Loucy (cell line): Measurements from ENCODE around the gene PLXNA4.

Source experiments
- H2AFZ ChIP-seq: fragments of 200-600 bp; sonication (generic); 2 replicates; pipeline ENCODE4 v1.6.0; 2016; ENCODE audit warnings: antibody characterized with exemption, mild to moderate bottlenecking, low read length, moderate library complexity
- H3F3A ChIP-seq: fragments of 200-600 bp; 2 replicates; pipeline ENCODE4 v1.6.0; 2016; ENCODE audit warnings: antibody characterized with exemption, low read depth, mild to moderate bottlenecking
- H3K27me3 ChIP-seq: fragments of 200-600 bp; sonication (generic); 2 replicates; pipeline ENCODE4 v1.6.1; 2014; ENCODE audit warnings: low read length, mild to moderate bottlenecking; ENCODE audit not compliant: insufficient read depth, poor library complexity, severe bottlenecking
- H3K36me3 ChIP-seq: fragments of 200-600 bp; sonication (generic); 2 replicates; pipeline ENCODE4 v1.6.1; 2016; ENCODE audit warnings: low read length; ENCODE audit not compliant: insufficient read depth
- H3K4me1 ChIP-seq: fragments of 200-600 bp; sonication (generic); 2 replicates; pipeline ENCODE4 v1.5.1; 2014; ENCODE audit warnings: low read length, mild to moderate bottlenecking; ENCODE audit not compliant: insufficient read depth, poor library complexity, severe bottlenecking
- H3K4me2 ChIP-seq: fragments of 200-600 bp; sonication (generic); 2 replicates; pipeline ENCODE4 v1.6.0; 2014; ENCODE audit warnings: antibody characterized with exemption, low read length, low read depth, mild to moderate bottlenecking; ENCODE audit not compliant: poor library complexity, severe bottlenecking
- H3K4me3 ChIP-seq: fragments of 200-600 bp; sonication (generic); 2 replicates; pipeline ENCODE4 v1.5.1; 2014; ENCODE audit warnings: low read length, mild to moderate bottlenecking, mixed read lengths; ENCODE audit not compliant: poor library complexity, severe bottlenecking
- H3K79me2 ChIP-seq: fragments of 200-600 bp; sonication (generic); 2 replicates; pipeline ENCODE4 v1.6.1; 2014; ENCODE audit warnings: low read length; ENCODE audit not compliant: insufficient read depth
- H3K9ac ChIP-seq: fragments of 200-600 bp; sonication (generic); 2 replicates; pipeline ENCODE4 v1.6.0; 2014; ENCODE audit warnings: mild to moderate bottlenecking, low read depth, low read length, moderate library complexity; ENCODE audit not compliant: poor library complexity, severe bottlenecking
- H3K9me2 ChIP-seq: fragments of 200-600 bp; sonication (generic); replicated peaks from 2 replicates; pipeline ENCODE4 v1.6.1; 2016; ENCODE audit warnings: low read depth, low read length, mixed read lengths
- H3K9me3 ChIP-seq: fragments of 200-600 bp; sonication (generic); 2 replicates; pipeline ENCODE4 v1.6.1; 2014; ENCODE audit warnings: mild to moderate bottlenecking, antibody characterized with exemption, low read length, low read depth; ENCODE audit not compliant: insufficient read depth
- H4K20me1 ChIP-seq: fragments of 200-600 bp; sonication (generic); 2 replicates; pipeline ENCODE4 v1.6.0; 2014; ENCODE audit warnings: antibody characterized with exemption, low read length, mild to moderate bottlenecking; ENCODE audit not compliant: insufficient read depth, poor library complexity, severe bottlenecking
- CTCF ChIP-seq: fragments of 200-600 bp; sonication (generic); conservative IDR thresholded peaks from 2 replicates; pipeline ENCODE4 v1.5.1; 2014; ENCODE audit warnings: mild to moderate bottlenecking, antibody characterized with exemption, low read length
- EZH2phosphoT487 ChIP-seq: fragments of 200-600 bp; IDR thresholded peaks from 2 replicates; pipeline ENCODE4 v1.6.1; 2018; ENCODE audit warnings: antibody characterized with exemption, mild to moderate bottlenecking, moderate library complexity, borderline replicate concordance

PLXNA4 gene

GRCh38 chr7:132471515-132471914 lies 104.8 kb downstream of the PLXNA4 start:
- TF ChIP-seq CTCF = no peak
- no peak for TF ChIP-seq EZH2phosphoT487
- no peak overlapping the region for H3K4me2 ChIP-seq
- no peaks in the 10 kb centered on the region for H4K20me1 ChIP-seq
- no peaks in the 10 kb centered on the region for H3K4me1 ChIP-seq
- no peaks in the 10 kb centered on the region for H3K9me2 ChIP-seq
- H3K79me2 ChIP-seq = no peaks in the 10 kb centered on the region
- no peak overlapping the region for H3K9ac ChIP-seq
- H3K4me3 ChIP-seq = no peak overlapping the region
- no peaks in the 10 kb centered on the region for H3K27me3 ChIP-seq
- no peaks in the 10 kb centered on the region for H3K36me3 ChIP-seq
- H2AFZ ChIP-seq = no peak overlapping the region
- no peaks in the 10 kb centered on the region for H3F3A ChIP-seq
- H3K9me3 ChIP-seq = no peaks in the 10 kb centered on the region

DNA sequence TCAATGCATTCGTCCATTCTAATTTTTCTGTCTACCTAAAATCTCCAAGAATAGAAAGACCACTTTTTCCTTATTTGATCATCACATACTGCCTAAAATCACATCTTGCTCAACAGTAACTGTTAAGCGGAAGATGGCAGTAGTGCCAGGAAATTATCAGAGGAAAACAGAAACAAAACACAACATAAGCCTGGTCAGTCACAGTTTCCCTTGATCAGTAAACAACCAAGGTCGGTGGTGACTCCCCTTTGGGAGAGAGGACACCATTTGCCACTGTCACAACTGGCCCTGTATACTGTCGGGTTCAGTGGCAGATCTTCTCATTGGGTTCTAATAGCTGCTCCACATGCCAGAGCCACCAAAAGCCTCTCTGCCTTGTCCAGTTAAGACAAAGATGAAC lies 106.6 kb downstream of the PLXNA4 start:
- Histone ChIP-seq H3K9ac (no peak overlapping the region), H3K36me3 (no peaks in the 10 kb centered on the region), H3K27me3 (no peaks in the 10 kb centered on the region), H3K4me1 (no peaks in the 10 kb centered on the region), H2AFZ (no peak overlapping the region), H3F3A (no peaks in the 10 kb centered on the region), H3K4me3 (no peak overlapping the region), H3K9me2 (no peaks in the 10 kb centered on the region), H3K79me2 (no peaks in the 10 kb centered on the region), H3K9me3 (no peaks in the 10 kb centered on the region), H3K4me2 (no peak overlapping the region), H4K20me1 (no peaks in the 10 kb centered on the region)
- no peak for TF ChIP-seq EZH2phosphoT487
- TF ChIP-seq CTCF = no peak

DNA sequence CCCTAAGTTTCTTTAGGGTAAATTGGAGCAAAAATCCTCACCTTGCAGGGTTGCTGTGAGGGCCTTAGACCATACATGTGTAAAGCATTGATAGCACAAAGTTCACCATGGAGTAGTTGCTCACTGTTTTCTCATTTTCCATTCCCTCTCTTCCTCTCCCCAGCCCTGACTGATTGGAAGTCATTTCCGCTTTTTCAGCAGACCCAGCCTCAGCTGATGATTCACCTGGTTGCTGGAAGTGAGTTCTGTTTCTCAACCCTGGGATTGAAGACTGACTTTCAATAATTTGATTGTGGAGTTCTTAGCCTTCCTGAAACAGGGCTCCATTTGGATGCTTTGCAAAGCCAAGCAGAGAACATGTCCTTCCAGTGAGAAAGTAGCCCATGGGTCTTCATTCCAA lies 107.0 kb downstream of the PLXNA4 start:
- Histone ChIP-seq H2AFZ (no peak overlapping the region), H3K4me1 (no peaks in the 10 kb centered on the region), H3K9me3 (no peaks in the 10 kb centered on the region), H3K9ac (no peak overlapping the region), H4K20me1 (no peaks in the 10 kb centered on the region), H3K79me2 (no peaks in the 10 kb centered on the region), H3F3A (no peaks in the 10 kb centered on the region), H3K4me3 (no peak overlapping the region), H3K27me3 (no peaks in the 10 kb centered on the region), H3K9me2 (no peaks in the 10 kb centered on the region), H3K4me2 (no peak overlapping the region), H3K36me3 (no peaks in the 10 kb centered on the region)
- no peak for TF ChIP-seq EZH2phosphoT487
- TF ChIP-seq CTCF = no peak
